OCI-LY7 (cell line): ENCODE results near the gene TMED8. TPM values are rescaled to one million over a fixed set of nuclear protein-coding genes. Genes with fewer than 3 reads are reported as not detected.
A peak's percentile ranks its signal among the peaks of the same experiment; 100 is the strongest.

Experiments used
- BruUV-seq: library from RNA; stranded (reverse); fragments of 400-500 nt; replicated peaks from 2 replicates; lab custom pipeline; 2021; lab: Mats Ljungman, UMichigan
- CTCF ChIA-PET: fragments of 300-600 bp; sonication (Branson Sonifier 250); formaldehyde crosslinking; loops from one replicate; lab custom pipeline; 2022; ENCODE audit warnings: antibody characterized with exemption; ENCODE audit not compliant: unreplicated experiment; lab: Charles Lee
- POLR2A ChIA-PET: fragments of 300-600 bp; sonication (Branson Sonifier 250); formaldehyde crosslinking; loops from one replicate; lab custom pipeline; 2022; ENCODE audit warnings: antibody characterized with exemption; lab: Charles Lee
- DNase-seq: peaks from one replicate; pipeline ENCODE4 v3.0.0-alpha.2; 2015; ENCODE audit warnings: low spot score
- H2AFZ ChIP-seq: fragments of 200-600 bp; sonication (generic), shearing (Covaris generic); 2 replicates; pipeline ENCODE4 v1.6.1; 2014; ENCODE audit warnings: mild to moderate bottlenecking, antibody characterized with exemption, low read length, moderate library complexity
- H3K27ac ChIP-seq: fragments of 200-600 bp; sonication (generic); 2 replicates; pipeline ENCODE4 v1.5.1; 2014; ENCODE audit warnings: mixed run types, low read depth, mild to moderate bottlenecking, moderate library complexity, low read length, inconsistent platforms; ENCODE audit not compliant: poor library complexity, severe bottlenecking
- H3K36me3 ChIP-seq: fragments of 200-600 bp; sonication (generic); 2 replicates; pipeline ENCODE4 v1.6.1; 2014; ENCODE audit warnings: mild to moderate bottlenecking, antibody characterized with exemption, low read length, moderate library complexity, mixed read lengths; ENCODE audit not compliant: insufficient read depth
- H3K4me1 ChIP-seq: fragments of 200-600 bp; sonication (generic); 2 replicates; pipeline ENCODE4 v1.5.1; 2014; ENCODE audit warnings: mild to moderate bottlenecking, low read length; ENCODE audit not compliant: insufficient read depth, poor library complexity, severe bottlenecking
- H3K4me2 ChIP-seq: fragments of 200-600 bp; sonication (generic); 2 replicates; pipeline ENCODE4 v1.6.1; 2014; ENCODE audit warnings: mild to moderate bottlenecking, low read length
- H3K4me3 ChIP-seq: fragments of 200-600 bp; sonication (generic); 2 replicates; pipeline ENCODE4 v1.5.1; 2014; ENCODE audit warnings: mild to moderate bottlenecking, low read depth, low read length; ENCODE audit not compliant: poor library complexity, severe bottlenecking
- H3K79me2 ChIP-seq: fragments of 200-600 bp; sonication (generic); 2 replicates; pipeline ENCODE4 v1.6.1; 2016; ENCODE audit warnings: low read depth, mild to moderate bottlenecking, low read length, moderate library complexity, mixed read lengths; ENCODE audit not compliant: insufficient read depth
- H3K9me2 ChIP-seq: fragments of 200-600 bp; sonication (generic); 2 replicates; pipeline ENCODE4 v1.6.1; 2016; ENCODE audit warnings: mild to moderate bottlenecking, low read length, mixed read lengths; ENCODE audit not compliant: insufficient read depth
- H3K9me3 ChIP-seq: fragments of 200-600 bp; sonication (generic); 2 replicates; pipeline ENCODE4 v1.6.1; 2014; ENCODE audit warnings: mild to moderate bottlenecking, mixed run types, low read length, mixed read lengths
- H4K20me1 ChIP-seq: fragments of 200-600 bp; sonication (generic); 2 replicates; pipeline ENCODE4 v1.6.1; 2014; ENCODE audit warnings: mild to moderate bottlenecking, antibody characterized with exemption, low read length, moderate library complexity, mixed read lengths; ENCODE audit not compliant: insufficient read depth
- CTCF ChIP-seq: fragments of 200-600 bp; sonication (generic); conservative IDR thresholded peaks from 2 replicates; pipeline ENCODE4 v1.5.1; 2014; ENCODE audit warnings: mild to moderate bottlenecking, antibody characterized with exemption, low read length, moderate library complexity, mixed read lengths
- EZH2phosphoT487 ChIP-seq: fragments of 200-600 bp; sonication (generic); IDR thresholded peaks from 2 replicates; pipeline ENCODE4 v1.6.1; 2018; ENCODE audit warnings: low read depth, borderline replicate concordance, mild to moderate bottlenecking, mixed run types, antibody characterized with exemption, low read length, moderate library complexity, mixed read lengths
- intact Hi-C: fragments of 100-400 bp; cut with micrococcal nuclease; formaldehyde crosslinking; loops from one replicate; pipeline ENCODE4 v1.10.0; 2022; ENCODE audit not compliant: unreplicated experiment
- total RNA-seq, 2 experiments: library from RNA; depleted of rRNA in 1 of 2; stranded (reverse); fragments of >200 nt in 1 of 2; shearing (Covaris generic) in 1 of 2; gene quantifications; 2 replicates each; pipeline ENCODE4 v1.2.3, GENCODE V29; 2014 to 2022

TMED8 gene
- total RNA-seq, 2 experiments from 2014 or later = 21.9 to 45.4 TPM

GRCh38 chr14:77375973-77376770 lies 722 bp downstream of the TMED8 start:
- intact Hi-C loops = loop anchor here (2.0 to 10.0 kb wide), 3 partner anchors 81 to 341 kb away; partner anchors contain the start of genes AHSA1 and VIPAS39
- Histone ChIP-seq H3K4me2 (peak overlapping the region; percentile 87), H3K4me1 (peaks cover 39% of the 10 kb centered on the region), H3K9me2 (no peaks in the 10 kb centered on the region), H3K36me3 (peaks cover 6% of the 10 kb centered on the region; the same call in 1 of the 2 replicates), H3K27ac (peak overlapping the region; percentile 96), H4K20me1 (no peaks in the 10 kb centered on the region), H3K9me3 (no peaks in the 10 kb centered on the region), H3K4me3 (peak overlapping the region; percentile 87), H2AFZ (peak overlapping the region; percentile 47; the same call in 1 of the 2 replicates), H3K79me2 (peaks cover 51% of the 10 kb centered on the region)
- BruUV-seq = no TSS peak
- peak; percentile 44 for DNase-seq
- ChIA-PET CTCF (no interaction called here), POLR2A (interaction anchor here (1.0 to 1.4 kb wide), 3 partner anchors 55 to 229 kb away, joined by 3 to 7 read pairs (median 4); partner anchors contain the start of genes GSTZ1 and POMT2)
- TF ChIP-seq EZH2phosphoT487 (no peak), CTCF (no peak)

- H4K20me1 ChIP-seq = no peaks in the 10 kb centered on the region
- H3K4me1 ChIP-seq = peaks cover 47% of the 10 kb centered on the region
- H3K4me2 ChIP-seq = peak overlapping the region; percentile 87
- ChIA-PET POLR2A (interaction anchor here (0.6 to 1.4 kb wide), 2 partner anchors 54 to 105 kb away, joined by 4 to 5 read pairs; partner anchors contain the start of genes GSTZ1 and POMT2), CTCF (no interaction called here)
- peak overlapping the region; percentile 96 for H3K27ac ChIP-seq
- H3K4me3 ChIP-seq = peak overlapping the region; percentile 87
- H2AFZ ChIP-seq = peak overlapping the region; percentile 47; the same call in 1 of the 2 replicates
- TF ChIP-seq CTCF = no peak
- no peak for TF ChIP-seq EZH2phosphoT487
- no peaks in the 10 kb centered on the region for H3K9me2 ChIP-seq
- no peaks in the 10 kb centered on the region for H3K9me3 ChIP-seq
- BruUV-seq = TSS peak; percentile 58
- H3K79me2 ChIP-seq = peaks cover 59% of the 10 kb centered on the region
- intact Hi-C loops = loop anchor here (5.0 to 10.0 kb wide), 2 partner anchors 82 to 341 kb away; partner anchors contain the start of genes AHSA1 and VIPAS39
- peak; percentile 59 for DNase-seq
- peaks cover 6% of the 10 kb centered on the region; the same call in 1 of the 2 replicates for H3K36me3 ChIP-seq
These were observed 1.5 kb downstream of the TMED8 start for GRCh38 chr14:77375164-77375950.
